HepG2 (cell line): ENCODE data around the gene TCF19. TPM values are rescaled to one million over a fixed set of nuclear protein-coding genes. Genes with fewer than 3 reads are reported as not detected.
A peak's percentile ranks its signal among the peaks of the same experiment; 100 is the strongest.

Source experiments
- ATAD3A ChIP-seq: sonication (generic); formaldehyde crosslinking; IDR thresholded peaks from 2 replicates; pipeline ENCODE4 v1.4.0; 2020; ENCODE audit warnings: missing genetic modification reagents
- DNMT1 ChIP-seq: sonication (generic); formaldehyde crosslinking; IDR thresholded peaks from 2 replicates; pipeline ENCODE4 v1.5.1; 2020; ENCODE audit warnings: mild to moderate bottlenecking, missing genetic modification reagents
- EED ChIP-seq: sonication (generic); formaldehyde crosslinking; IDR thresholded peaks from 2 replicates; pipeline ENCODE4 v1.5.0; 2020; ENCODE audit warnings: mild to moderate bottlenecking, missing genetic modification reagents
- FOXM1 ChIP-seq: sonication (generic); formaldehyde crosslinking; IDR thresholded peaks from 2 replicates; pipeline ENCODE4 v1.5.0; 2020; ENCODE audit warnings: missing genetic modification reagents
- GTF3A ChIP-seq: sonication (generic); formaldehyde crosslinking; conservative IDR thresholded peaks from 2 replicates; pipeline ENCODE4 v1.4.0; 2020; ENCODE audit warnings: mild to moderate bottlenecking, missing genetic modification reagents
- HDAC1 ChIP-seq: sonication (generic); formaldehyde crosslinking; IDR thresholded peaks from 2 replicates; pipeline ENCODE4 v1.5.1; 2020; ENCODE audit warnings: mild to moderate bottlenecking, missing genetic modification reagents
- KDM4B ChIP-seq: sonication (generic); formaldehyde crosslinking; IDR thresholded peaks from 2 replicates; pipeline ENCODE4 v1.4.0; 2020; ENCODE audit warnings: missing genetic modification reagents
- MTA3 ChIP-seq: sonication (generic); formaldehyde crosslinking; IDR thresholded peaks from 2 replicates; pipeline ENCODE4 v1.4.0; 2020; ENCODE audit warnings: missing genetic modification reagents
- SMAD3 ChIP-seq: sonication (generic); formaldehyde crosslinking; IDR thresholded peaks from 2 replicates; pipeline ENCODE4 v1.4.0; 2020; ENCODE audit warnings: missing genetic modification reagents
- TBL1XR1 ChIP-seq: fragments of 150-350 bp; IDR thresholded peaks from 2 replicates; pipeline ENCODE4 v1.6.1; 2014; ENCODE audit warnings: borderline replicate concordance, low read length; ENCODE audit not compliant: partially characterized antibody
- TCF7 ChIP-seq: sonication (generic); IDR thresholded peaks from 2 replicates; pipeline ENCODE4 v1.6.1; 2016; ENCODE audit warnings: antibody characterized with exemption, low read depth
- XRCC5 ChIP-seq: fragments of 200-400 bp; formaldehyde crosslinking; optimal IDR thresholded peaks from 2 replicates; pipeline ENCODE3; 2017; ENCODE audit warnings: mild to moderate bottlenecking, low read length
- ZIK1 ChIP-seq: sonication (generic); formaldehyde crosslinking; IDR thresholded peaks from 2 replicates; pipeline ENCODE4 v1.5.0; 2020; ENCODE audit warnings: mild to moderate bottlenecking, low read depth, missing genetic modification reagents, borderline replicate concordance
- ZNF891 ChIP-seq: sonication (generic); formaldehyde crosslinking; IDR thresholded peaks from 2 replicates; pipeline ENCODE4 v1.5.0; 2020; ENCODE audit warnings: mild to moderate bottlenecking, missing genetic modification reagents
- polyA plus RNA-seq, 8 experiments: library from polyadenylated mRNA; depleted of rRNA in 3 of 8; stranded (reverse) in 7 of 8; unstranded in 1 of 8; fragments of >200 nt; fragmentation: Illumina TruSeq in 4 of 8; extraction: Trizol in 4 of 8; gene quantifications; 2 replicates each; pipeline versions ENCODE4 v1.2.1 to v1.2.3, GENCODE V29; 2011 to 2016; ENCODE audit warnings: low read depth in 4 of 8, missing spikeins in 1 of 8, mixed read lengths in 1 of 8; ENCODE audit not compliant: insufficient read depth in 1 of 8
- total RNA-seq, 5 experiments: library from RNA; depleted of rRNA; stranded (reverse); fragments of >200 nt; fragmentation: Illumina TruSeq; extraction: Trizol; gene quantifications; 2 replicates each; pipeline ENCODE4 v1.2.3, GENCODE V29; 2016; ENCODE audit warnings: low read depth in 1 of 5
- TF ChIP-seq, protein P1 (sequence below): sonication (generic); formaldehyde crosslinking; IDR thresholded peaks from 2 replicates; pipeline ENCODE4 v1.9.0; 2021; ENCODE audit warnings: missing genetic modification reagents, borderline replicate concordance
- TF ChIP-seq, protein P2 (sequence below): sonication (generic); formaldehyde crosslinking; IDR thresholded peaks from 2 replicates; pipeline ENCODE4 v1.8.0; 2022; ENCODE audit warnings: mild to moderate bottlenecking, missing genetic modification reagents; ENCODE audit not compliant: insufficient replicate concordance
- TF ChIP-seq, protein P3 (sequence below): sonication (generic); formaldehyde crosslinking; IDR thresholded peaks from 2 replicates; pipeline ENCODE4 v1.4.0; 2020; ENCODE audit warnings: missing genetic modification reagents
- TF ChIP-seq, protein P4 (sequence below): sonication (generic); formaldehyde crosslinking; IDR thresholded peaks from 2 replicates; pipeline ENCODE4 v1.9.0; 2021; ENCODE audit warnings: missing genetic modification reagents, mild to moderate bottlenecking, borderline replicate concordance
- TF ChIP-seq, protein P5 (sequence below): sonication (generic); formaldehyde crosslinking; IDR thresholded peaks from 2 replicates; pipeline ENCODE4 v1.5.0; 2020; ENCODE audit warnings: mild to moderate bottlenecking, missing genetic modification reagents

TCF19 gene
- total and polyA plus RNA-seq, 2 of the 13 experiments (the other 11 are each of a cell fraction or from before 2014, with no cell fraction given), result 4.9 to 22.2 TPM

DNA sequence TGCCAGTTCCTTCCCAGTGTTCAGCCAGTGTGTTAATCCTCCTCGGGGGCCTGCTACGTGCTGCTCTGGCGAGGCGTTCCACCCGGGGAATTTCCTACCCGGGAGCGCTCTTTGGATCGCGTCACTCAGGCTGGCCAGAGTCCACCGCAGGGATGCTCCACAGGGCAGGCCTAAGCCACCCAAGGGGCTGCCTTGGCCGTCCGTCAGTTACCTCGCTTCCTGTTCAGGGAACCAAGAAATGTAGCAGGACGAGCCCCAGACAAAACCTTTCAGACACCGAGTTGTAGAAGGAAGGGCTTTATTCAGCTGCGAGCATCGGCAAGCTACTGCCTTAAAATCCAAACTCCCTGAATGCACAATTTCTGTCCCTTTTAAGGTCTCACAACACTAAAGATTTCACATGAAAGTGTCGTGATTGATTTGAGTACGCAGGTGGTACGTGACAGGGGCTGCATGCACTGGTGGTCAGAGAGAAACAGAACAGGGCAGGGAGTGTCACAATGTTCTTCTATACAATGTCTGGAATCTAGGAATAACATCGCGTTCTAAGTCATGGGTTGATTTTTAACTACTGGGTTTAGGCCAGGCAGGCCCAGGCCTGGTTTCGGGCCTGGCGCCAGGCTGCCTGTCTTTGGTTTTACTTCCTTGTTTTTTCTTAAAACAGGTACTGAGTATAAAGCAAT is 27.8 kb downstream of the TCF19 start (continued):
- TF ChIP-seq KDM4B (CRISPR knock-in tag) (no peak; the same call in 1 of the 2 replicates), EED (no peak), ZIK1 (CRISPR knock-in tag) (peak; percentile 76; the same call in 1 of the 2 replicates), ZNF891 (CRISPR knock-in tag) (peak; percentile 86; the same call in 1 of the 2 replicates), MTA3 (no peak), GTF3A (no peak), TBL1XR1 (no peak), TCF7 (no peak), HDAC1 (peak; percentile 94), ATAD3A (CRISPR knock-in tag) (no peak), XRCC5 (peak; percentile 21), SMAD3 (CRISPR knock-in tag) (peak; percentile 49; the same call in 1 of the 2 replicates), DNMT1 (no peak), FOXM1 (CRISPR knock-in tag) (no peak)
- TF ChIP-seq, protein P1, sequence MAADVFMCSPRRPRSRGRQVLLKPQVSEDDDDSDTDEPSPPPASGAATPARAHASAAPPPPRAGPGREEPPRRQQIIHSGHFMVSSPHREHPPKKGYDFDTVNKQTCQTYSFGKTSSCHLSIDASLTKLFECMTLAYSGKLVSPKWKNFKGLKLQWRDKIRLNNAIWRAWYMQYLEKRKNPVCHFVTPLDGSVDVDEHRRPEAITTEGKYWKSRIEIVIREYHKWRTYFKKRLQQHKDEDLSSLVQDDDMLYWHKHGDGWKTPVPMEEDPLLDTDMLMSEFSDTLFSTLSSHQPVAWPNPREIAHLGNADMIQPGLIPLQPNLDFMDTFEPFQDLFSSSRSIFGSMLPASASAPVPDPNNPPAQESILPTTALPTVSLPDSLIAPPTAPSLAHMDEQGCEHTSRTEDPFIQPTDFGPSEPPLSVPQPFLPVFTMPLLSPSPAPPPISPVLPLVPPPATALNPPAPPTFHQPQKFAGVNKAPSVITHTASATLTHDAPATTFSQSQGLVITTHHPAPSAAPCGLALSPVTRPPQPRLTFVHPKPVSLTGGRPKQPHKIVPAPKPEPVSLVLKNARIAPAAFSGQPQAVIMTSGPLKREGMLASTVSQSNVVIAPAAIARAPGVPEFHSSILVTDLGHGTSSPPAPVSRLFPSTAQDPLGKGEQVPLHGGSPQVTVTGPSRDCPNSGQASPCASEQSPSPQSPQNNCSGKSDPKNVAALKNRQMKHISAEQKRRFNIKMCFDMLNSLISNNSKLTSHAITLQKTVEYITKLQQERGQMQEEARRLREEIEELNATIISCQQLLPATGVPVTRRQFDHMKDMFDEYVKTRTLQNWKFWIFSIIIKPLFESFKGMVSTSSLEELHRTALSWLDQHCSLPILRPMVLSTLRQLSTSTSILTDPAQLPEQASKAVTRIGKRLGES, result no peak
- TF ChIP-seq, protein P2, sequence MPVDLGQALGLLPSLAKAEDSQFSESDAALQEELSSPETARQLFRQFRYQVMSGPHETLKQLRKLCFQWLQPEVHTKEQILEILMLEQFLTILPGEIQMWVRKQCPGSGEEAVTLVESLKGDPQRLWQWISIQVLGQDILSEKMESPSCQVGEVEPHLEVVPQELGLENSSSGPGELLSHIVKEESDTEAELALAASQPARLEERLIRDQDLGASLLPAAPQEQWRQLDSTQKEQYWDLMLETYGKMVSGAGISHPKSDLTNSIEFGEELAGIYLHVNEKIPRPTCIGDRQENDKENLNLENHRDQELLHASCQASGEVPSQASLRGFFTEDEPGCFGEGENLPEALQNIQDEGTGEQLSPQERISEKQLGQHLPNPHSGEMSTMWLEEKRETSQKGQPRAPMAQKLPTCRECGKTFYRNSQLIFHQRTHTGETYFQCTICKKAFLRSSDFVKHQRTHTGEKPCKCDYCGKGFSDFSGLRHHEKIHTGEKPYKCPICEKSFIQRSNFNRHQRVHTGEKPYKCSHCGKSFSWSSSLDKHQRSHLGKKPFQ (CRISPR knock-in tag), result peak; percentile 82
- TF ChIP-seq, protein P3, sequence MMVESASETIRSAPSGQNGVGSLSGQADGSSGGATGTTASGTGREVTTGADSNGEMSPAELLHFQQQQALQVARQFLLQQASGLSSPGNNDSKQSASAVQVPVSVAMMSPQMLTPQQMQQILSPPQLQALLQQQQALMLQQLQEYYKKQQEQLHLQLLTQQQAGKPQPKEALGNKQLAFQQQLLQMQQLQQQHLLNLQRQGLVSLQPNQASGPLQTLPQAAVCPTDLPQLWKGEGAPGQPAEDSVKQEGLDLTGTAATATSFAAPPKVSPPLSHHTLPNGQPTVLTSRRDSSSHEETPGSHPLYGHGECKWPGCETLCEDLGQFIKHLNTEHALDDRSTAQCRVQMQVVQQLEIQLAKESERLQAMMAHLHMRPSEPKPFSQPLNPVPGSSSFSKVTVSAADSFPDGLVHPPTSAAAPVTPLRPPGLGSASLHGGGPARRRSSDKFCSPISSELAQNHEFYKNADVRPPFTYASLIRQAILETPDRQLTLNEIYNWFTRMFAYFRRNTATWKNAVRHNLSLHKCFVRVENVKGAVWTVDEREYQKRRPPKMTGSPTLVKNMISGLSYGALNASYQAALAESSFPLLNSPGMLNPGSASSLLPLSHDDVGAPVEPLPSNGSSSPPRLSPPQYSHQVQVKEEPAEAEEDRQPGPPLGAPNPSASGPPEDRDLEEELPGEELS (CRISPR knock-in tag), result peak; percentile 24; the same call in 1 of the 2 replicates
- TF ChIP-seq, protein P4, sequence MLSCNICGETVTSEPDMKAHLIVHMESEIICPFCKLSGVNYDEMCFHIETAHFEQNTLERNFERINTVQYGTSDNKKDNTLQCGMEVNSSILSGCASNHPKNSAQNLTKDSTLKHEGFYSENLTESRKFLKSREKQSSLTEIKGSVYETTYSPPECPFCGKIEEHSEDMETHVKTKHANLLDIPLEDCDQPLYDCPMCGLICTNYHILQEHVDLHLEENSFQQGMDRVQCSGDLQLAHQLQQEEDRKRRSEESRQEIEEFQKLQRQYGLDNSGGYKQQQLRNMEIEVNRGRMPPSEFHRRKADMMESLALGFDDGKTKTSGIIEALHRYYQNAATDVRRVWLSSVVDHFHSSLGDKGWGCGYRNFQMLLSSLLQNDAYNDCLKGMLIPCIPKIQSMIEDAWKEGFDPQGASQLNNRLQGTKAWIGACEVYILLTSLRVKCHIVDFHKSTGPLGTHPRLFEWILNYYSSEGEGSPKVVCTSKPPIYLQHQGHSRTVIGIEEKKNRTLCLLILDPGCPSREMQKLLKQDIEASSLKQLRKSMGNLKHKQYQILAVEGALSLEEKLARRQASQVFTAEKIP (CRISPR knock-in tag), result no peak
- TF ChIP-seq, protein P5, sequence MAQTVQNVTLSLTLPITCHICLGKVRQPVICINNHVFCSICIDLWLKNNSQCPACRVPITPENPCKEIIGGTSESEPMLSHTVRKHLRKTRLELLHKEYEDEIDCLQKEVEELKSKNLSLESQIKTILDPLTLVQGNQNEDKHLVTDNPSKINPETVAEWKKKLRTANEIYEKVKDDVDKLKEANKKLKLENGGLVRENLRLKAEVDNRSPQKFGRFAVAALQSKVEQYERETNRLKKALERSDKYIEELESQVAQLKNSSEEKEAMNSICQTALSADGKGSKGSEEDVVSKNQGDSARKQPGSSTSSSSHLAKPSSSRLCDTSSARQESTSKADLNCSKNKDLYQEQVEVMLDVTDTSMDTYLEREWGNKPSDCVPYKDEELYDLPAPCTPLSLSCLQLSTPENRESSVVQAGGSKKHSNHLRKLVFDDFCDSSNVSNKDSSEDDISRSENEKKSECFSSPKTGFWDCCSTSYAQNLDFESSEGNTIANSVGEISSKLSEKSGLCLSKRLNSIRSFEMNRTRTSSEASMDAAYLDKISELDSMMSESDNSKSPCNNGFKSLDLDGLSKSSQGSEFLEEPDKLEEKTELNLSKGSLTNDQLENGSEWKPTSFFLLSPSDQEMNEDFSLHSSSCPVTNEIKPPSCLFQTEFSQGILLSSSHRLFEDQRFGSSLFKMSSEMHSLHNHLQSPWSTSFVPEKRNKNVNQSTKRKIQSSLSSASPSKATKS, result no peak
